K562 (cell line): Measurements from ENCODE around the gene LINC00632. TPM values are rescaled to one million over a fixed set of nuclear protein-coding genes. Genes with fewer than 3 reads are reported as not detected.

Experiments used
- ATAC-seq: fragments of 200-7000 bp; cut with Tn5 transposase; 3 replicates; pipeline ENCODE4 v1.9.1; 2020; ENCODE audit warnings: moderate library complexity
- BruUV-seq: library from RNA; stranded (reverse); fragments of 400-500 nt; replicated peaks from 2 replicates; lab custom pipeline; 2021; lab: Mats Ljungman, UMichigan
- CTCF ChIA-PET: fragments of 300-600 bp; formaldehyde crosslinking; extraction: SDS; loops from one replicate; lab custom pipeline; 2021; ENCODE audit warnings: low intra/inter-chr PET ratio; lab: Yijun Ruan, JAX
- POLR2A ChIA-PET: fragments of 300-600, 350-650 bp; sonication (Branson Sonifier 250); formaldehyde crosslinking; extraction: SDS; loops from one replicate; lab custom pipeline; 2021; ENCODE audit warnings: antibody characterized with exemption, inconsistent platforms; lab: Yijun Ruan, JAX
- DNase-seq, 4 experiments: peaks; one replicate each; pipeline versions ENCODE4 v3.0.0 to v3.0.0-alpha.2; 2011 to 2018; ENCODE audit warnings: low spot score in 3 of 4, mixed read lengths in 3 of 4; ENCODE audit errors: extremely low read depth in 1 of 4
- FAIRE-seq: peaks from 2 replicates; lab custom pipeline; 2011; peaks lifted over from hg19 to GRCh38; lab: Jason Lieb, UNC
- H2AFZ ChIP-seq: 2 replicates; pipeline ENCODE4 v1.6.0; 2011; ENCODE audit warnings: low read depth, low read length, control low read depth, inconsistent platforms
- H3K27ac ChIP-seq: fragments of 200-600 bp; 3 replicates; pipeline ENCODE4 v1.8.0; 2011; ENCODE audit warnings: low read depth, mild to moderate bottlenecking, control low read depth, inconsistent platforms, low read length, moderate library complexity, mixed read lengths; ENCODE audit errors: extremely low read depth
- H3K27me3 ChIP-seq, 2 experiments: fragments of 300-600 bp in 1 of 2; 2 replicates in 1 of 2; 3 replicates in 1 of 2; pipeline versions ENCODE4 v1.6.0 to v1.8.0; 2011; ENCODE audit warnings: inconsistent platforms in 2 of 2, low read length in 2 of 2, mild to moderate bottlenecking in 1 of 2, mixed read lengths in 1 of 2, moderate library complexity in 1 of 2; ENCODE audit not compliant: control insufficient read depth in 2 of 2, insufficient read depth in 2 of 2
- H3K36me3 ChIP-seq: fragments of 300-600 bp; 3 replicates; pipeline ENCODE4 v1.8.0; 2011; ENCODE audit warnings: mild to moderate bottlenecking, low read length, inconsistent platforms; ENCODE audit not compliant: control insufficient read depth, insufficient read depth
- H3K4me1 ChIP-seq, 2 experiments: fragments of 200-600 bp in 1 of 2; replicated peaks in 1 of 2; 2 replicates in 1 of 2; 3 replicates in 1 of 2; pipeline versions ENCODE4 v1.5.1 to v1.8.0; 2011; ENCODE audit warnings: inconsistent platforms in 2 of 2, low read length in 2 of 2, mild to moderate bottlenecking in 1 of 2, mixed read lengths in 1 of 2, moderate library complexity in 1 of 2; ENCODE audit not compliant: control insufficient read depth in 2 of 2, insufficient read depth in 2 of 2
- H3K4me2 ChIP-seq: 2 replicates; pipeline ENCODE4 v1.6.1; 2011; ENCODE audit warnings: low read length, control low read depth, inconsistent platforms, mixed read lengths; ENCODE audit not compliant: insufficient read depth
- H3K4me3 ChIP-seq: fragments of 200-600 bp; sonication (generic), shearing (Covaris generic); 2 replicates; pipeline ENCODE4 v1.5.1; 2016; ENCODE audit warnings: control low read depth, inconsistent platforms
- H3K79me2 ChIP-seq: fragments of 200-600 bp; 3 replicates; pipeline ENCODE4 v1.8.0; 2011; ENCODE audit warnings: low read length, inconsistent platforms; ENCODE audit not compliant: control insufficient read depth, insufficient read depth
- H3K9ac ChIP-seq, 2 experiments: 2 replicates each; pipeline versions ENCODE4 v1.6.0 to v1.6.1; 2011; ENCODE audit warnings: low read depth in 2 of 2, low read length in 2 of 2, control low read depth in 1 of 2, inconsistent platforms in 1 of 2, mild to moderate bottlenecking in 1 of 2, mixed read lengths in 1 of 2; ENCODE audit not compliant: insufficient read depth in 1 of 2
- H3K9me1 ChIP-seq: one replicate; pipeline ENCODE4 v1.6.0; 2011; ENCODE audit warnings: inconsistent platforms, mild to moderate bottlenecking, low read length, moderate library complexity; ENCODE audit not compliant: control insufficient read depth, insufficient read depth
- H3K9me3 ChIP-seq: replicated peaks from 2 replicates; pipeline ENCODE4 v1.5.1; 2011; ENCODE audit warnings: low read depth, low read length, inconsistent platforms; ENCODE audit not compliant: control insufficient read depth, insufficient read depth
- H4K20me1 ChIP-seq: replicated peaks from 2 replicates; pipeline ENCODE4 v1.6.1; 2011; ENCODE audit warnings: low read length, inconsistent platforms, mixed read lengths; ENCODE audit not compliant: control insufficient read depth, insufficient read depth
- E2F4 ChIP-seq: sonication (generic); formaldehyde crosslinking; IDR thresholded peaks from 2 replicates; pipeline ENCODE4 v1.8.0; 2022; ENCODE audit warnings: mild to moderate bottlenecking, low read depth, missing genetic modification reagents
- E4F1 ChIP-seq: fragments of 250-450 bp; sonication (Bioruptor Pico); IDR thresholded peaks from 2 replicates; pipeline ENCODE4 v1.5.0; 2021; ENCODE audit warnings: mild to moderate bottlenecking, borderline replicate concordance
- EHMT2 ChIP-seq: fragments of 450-650 bp; IDR thresholded peaks from 2 replicates; pipeline ENCODE4 v1.6.1; 2018; ENCODE audit warnings: antibody characterized with exemption
- ELF4 ChIP-seq: fragments of 450-650 bp; formaldehyde crosslinking; IDR thresholded peaks from 2 replicates; pipeline ENCODE4 v1.4.0; 2022; ENCODE audit warnings: missing genetic modification characterization
- MAFF ChIP-seq: IDR thresholded peaks from 2 replicates; pipeline ENCODE4 v1.6.1; 2012; ENCODE audit warnings: low read length, improper control_type of control experiment
- MLX ChIP-seq, 2 experiments: fragments of 450-650 bp in 1 of 2; sonication (generic) in 1 of 2; formaldehyde crosslinking; conservative IDR thresholded peaks; 2 replicates each; pipeline versions ENCODE4 v1.4.0 to v1.8.1; 2020 to 2022; ENCODE audit warnings: mild to moderate bottlenecking in 1 of 2, missing genetic modification reagents in 1 of 2
- NCOA4 ChIP-seq: fragments of 450-650 bp; IDR thresholded peaks from 2 replicates; pipeline ENCODE4 v1.6.1; 2018; ENCODE audit warnings: mild to moderate bottlenecking; ENCODE audit not compliant: partially characterized antibody
- NELFE ChIP-seq: IDR thresholded peaks from 2 replicates; pipeline ENCODE4 v1.6.1; 2011; ENCODE audit warnings: mild to moderate bottlenecking; ENCODE audit not compliant: insufficient read depth, insufficient read length
- NUFIP1 ChIP-seq: fragments of 450-650 bp; IDR thresholded peaks from 2 replicates; pipeline ENCODE4 v1.6.1; 2018; ENCODE audit not compliant: partially characterized antibody
- PHF21A ChIP-seq: fragments of 450-650 bp; IDR thresholded peaks from 2 replicates; pipeline ENCODE4 v1.6.1; 2017; ENCODE audit warnings: low read depth, borderline replicate concordance
- PTTG1 ChIP-seq: fragments of 450-650 bp; IDR thresholded peaks from 2 replicates; pipeline ENCODE4 v1.6.1; 2016; ENCODE audit warnings: low read depth, mild to moderate bottlenecking, missing genetic modification characterization, missing compliant biosample characterization
- ZNF133 ChIP-seq: fragments of 250-450 bp; sonication (Bioruptor Pico); IDR thresholded peaks from 2 replicates; pipeline ENCODE4 v1.4.0; 2020; ENCODE audit warnings: mild to moderate bottlenecking
- ZNF239 ChIP-seq: fragments of 250-450 bp; sonication (Bioruptor Pico); IDR thresholded peaks from 2 replicates; pipeline ENCODE4 v1.4.0; 2020; ENCODE audit warnings: mild to moderate bottlenecking
- ZNF589 ChIP-seq: fragments of 200-800 bp; sonication (Bioruptor generic); IDR thresholded peaks from 2 replicates; pipeline ENCODE4 v1.6.1; 2016; ENCODE audit warnings: low read depth, missing genetic modification characterization, missing compliant biosample characterization
- WGBS: fragments of 100-300 bp; shearing (Covaris generic); methylation state at CpG from one replicate; pipeline ENCODE4 v1.1.6; 2016; ENCODE audit warnings: low coverage, mixed read lengths; ENCODE audit not compliant: insufficient coverage; ENCODE audit errors: missing lambda C conversion rate; 5-methylcytosine and 5-hydroxymethylcytosine counted together
- in situ Hi-C: fragments of 300-500 bp; cut with MboI; formaldehyde crosslinking; loops from 4 replicates; pipeline ENCODE4 v1.15.0; 2018; ENCODE audit warnings: inconsistent platforms, mixed read lengths
- intact Hi-C: fragments of 100-400 bp; cut with micrococcal nuclease; formaldehyde crosslinking; loops from 2 replicates; pipeline ENCODE4 v1.14.2; 2022
- polyA plus RNA-seq, 8 experiments: library from polyadenylated mRNA; depleted of rRNA in 4 of 8; stranded (reverse) in 5 of 8; unstranded in 3 of 8; fragments of >200 nt; fragmentation: Nextera tagmentation in 2 of 8; fragmentation: Illumina TruSeq in 1 of 8; extraction: Ambion mirVana in 2 of 8; extraction: Trizol in 1 of 8; gene quantifications; 2 replicates each; pipeline versions ENCODE4 v1.2.1 to v1.2.3, GENCODE V29; 2011 to 2014; ENCODE audit warnings: inconsistent platforms in 1 of 8, missing spikeins in 1 of 8
- total RNA-seq, 7 experiments: library from RNA; depleted of rRNA in 6 of 7; stranded (reverse); fragments of >200 nt in 6 of 7; fragmentation: Illumina TruSeq in 2 of 7; extraction: Trizol in 2 of 7; gene quantifications; 2 replicates each; pipeline versions ENCODE4 v1.2.1 to v1.2.3, GENCODE V29; 2011 to 2021; ENCODE audit warnings: low replicate concordance in 1 of 7

Gene LINC00632
- total and polyA plus RNA-seq, 9 of the 15 experiments (the other 6 are each of a cell fraction or from before 2014, with no cell fraction given): 0.06 to 0.20 TPM; not detected in 7

GRCh38 chrX:140822184-140822583 is 112.6 kb downstream of the LINC00632 start:
- H3K36me3 ChIP-seq: no peaks in the 10 kb centered on the region
- H3K79me2 ChIP-seq: no peaks in the 10 kb centered on the region
- no peak overlapping the region for H3K9ac ChIP-seq
- H3K4me1 ChIP-seq: no peaks in the 10 kb centered on the region
- no peaks in the 10 kb centered on the region for H4K20me1 ChIP-seq
- no peak overlapping the region for H3K4me2 ChIP-seq
- no peak for TF ChIP-seq NCOA4
- TF ChIP-seq NELFE: no peak
- TF ChIP-seq PTTG1 (tag): no peak
- H3K27ac ChIP-seq: no peak overlapping the region
- no peak overlapping the region for H3K4me3 ChIP-seq
- H2AFZ ChIP-seq: no peak overlapping the region
- no peaks in the 10 kb centered on the region for H3K27me3 ChIP-seq
- no peaks in the 10 kb centered on the region for H3K9me3 ChIP-seq
- H3K9me1 ChIP-seq: no peaks in the 10 kb centered on the region
- BruUV-seq: no TSS peak
- POLR2A ChIA-PET: no interaction called here
- FAIRE-seq (no peak), DNase-seq (no peak), ATAC-seq (no peak)
- intact Hi-C loops: no loop called here
- in situ Hi-C loops: no loop called here
- CTCF ChIA-PET: no interaction called here
- 0% methylated on average over 1 of the region's 1 CpG for WGBS

GRCh38 chrX:140822861-140823260 is 113.3 kb downstream of the LINC00632 start:
- intact Hi-C loops: no loop called here
- ATAC-seq (no peak), DNase-seq (no peak), FAIRE-seq (no peak)
- no peaks in the 10 kb centered on the region for H3K27me3 ChIP-seq
- H3K4me1 ChIP-seq: no peaks in the 10 kb centered on the region
- no peak overlapping the region for H3K27ac ChIP-seq
- WGBS: 0% methylated on average over 2 of the region's 3 CpGs
- H3K4me3 ChIP-seq: no peak overlapping the region
- no peak overlapping the region for H3K4me2 ChIP-seq
- BruUV-seq: no TSS peak
- no peaks in the 10 kb centered on the region for H3K36me3 ChIP-seq
- no peak overlapping the region for H3K9ac ChIP-seq
- in situ Hi-C loops: no loop called here
- CTCF ChIA-PET: no interaction called here
- POLR2A ChIA-PET: no interaction called here
- no peaks in the 10 kb centered on the region for H4K20me1 ChIP-seq
- H3K9me3 ChIP-seq: no peaks in the 10 kb centered on the region
- no peaks in the 10 kb centered on the region for H3K9me1 ChIP-seq
- H3K79me2 ChIP-seq: no peaks in the 10 kb centered on the region
- H2AFZ ChIP-seq: no peak overlapping the region
- TF ChIP-seq EHMT2 (no peak), MLX (CRISPR knock-in tag; conservative IDR thresholded peaks at IDR 0.05) (no peak), MAFF (no peak), NUFIP1 (no peak), PHF21A (no peak), E4F1 (CRISPR knock-in tag) (no peak), ZNF239 (CRISPR knock-in tag) (no peak), ELF4 (CRISPR knock-in tag) (no peak), ZNF589 (CRISPR knock-in tag) (no peak), ZNF133 (no peak), E2F4 (no peak)
